ENCODE data around the gene PPM1D.

DNA sequence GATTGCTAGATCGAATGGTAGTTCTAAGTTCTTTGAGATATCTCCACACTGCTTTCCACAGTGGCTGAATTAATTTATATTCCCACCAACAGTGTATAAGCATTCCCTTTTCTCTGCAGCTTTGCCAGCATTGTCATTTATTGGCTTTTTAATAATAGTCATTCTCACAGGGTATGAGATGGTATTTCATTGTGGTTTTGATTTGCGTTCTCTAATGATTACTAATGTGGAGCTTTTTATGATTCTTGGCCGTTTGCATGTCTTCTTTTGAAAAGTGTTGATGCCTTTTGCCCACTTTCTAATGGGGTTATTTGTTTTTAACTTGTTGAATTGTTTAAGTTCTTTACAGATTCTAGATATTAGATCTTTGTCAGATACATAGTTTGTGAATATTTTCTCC lies 41.1 kb downstream of the PPM1D start:
- TF ChIP-seq POLR2AphosphoS5 (IDR thresholded peaks at IDR 0.05; ENCODE audit: borderline replicate concordance, low read depth, low read length) (no peak), EZH2 (IDR thresholded peaks at IDR 0.05) (no peak), FOXP2 (optimal IDR thresholded peaks at IDR 0.05; ENCODE audit: control extremely low read depth, extremely low read length, insufficient read depth) (no peak)
